K562 (cell line): ENCODE measurements around the gene BEST2. TPM values are rescaled to one million over a fixed set of nuclear protein-coding genes. Genes with fewer than 3 reads are reported as not detected.

Experiments
- ATAC-seq: fragments of 200-7000 bp; cut with Tn5 transposase; 3 replicates; pipeline ENCODE4 v1.9.1; 2020; ENCODE audit warnings: moderate library complexity
- BruUV-seq: library from RNA; stranded (reverse); fragments of 400-500 nt; replicated peaks from 2 replicates; lab custom pipeline; 2021; lab: Mats Ljungman, UMichigan
- CTCF ChIA-PET: fragments of 300-600 bp; formaldehyde crosslinking; extraction: SDS; loops from one replicate; lab custom pipeline; 2021; ENCODE audit warnings: low intra/inter-chr PET ratio; lab: Yijun Ruan, JAX
- POLR2A ChIA-PET: fragments of 300-600, 350-650 bp; sonication (Branson Sonifier 250); formaldehyde crosslinking; extraction: SDS; loops from one replicate; lab custom pipeline; 2021; ENCODE audit warnings: antibody characterized with exemption, inconsistent platforms; lab: Yijun Ruan, JAX
- DNase-seq, 4 experiments: peaks; one replicate each; pipeline versions ENCODE4 v3.0.0 to v3.0.0-alpha.2; 2011 to 2018; ENCODE audit warnings: low spot score in 3 of 4, mixed read lengths in 3 of 4; ENCODE audit errors: extremely low read depth in 1 of 4
- FAIRE-seq: peaks from 2 replicates; lab custom pipeline; 2011; peaks lifted over from hg19 to GRCh38; lab: Jason Lieb, UNC
- H2AFZ ChIP-seq: 2 replicates; pipeline ENCODE4 v1.6.0; 2011; ENCODE audit warnings: low read depth, low read length, control low read depth, inconsistent platforms
- H3K27ac ChIP-seq: fragments of 200-600 bp; 3 replicates; pipeline ENCODE4 v1.8.0; 2011; ENCODE audit warnings: low read depth, mild to moderate bottlenecking, control low read depth, inconsistent platforms, low read length, moderate library complexity, mixed read lengths; ENCODE audit errors: extremely low read depth
- H3K27me3 ChIP-seq, 2 experiments: fragments of 300-600 bp in 1 of 2; 2 replicates in 1 of 2; 3 replicates in 1 of 2; pipeline versions ENCODE4 v1.6.0 to v1.8.0; 2011; ENCODE audit warnings: inconsistent platforms in 2 of 2, low read length in 2 of 2, mild to moderate bottlenecking in 1 of 2, mixed read lengths in 1 of 2, moderate library complexity in 1 of 2; ENCODE audit not compliant: control insufficient read depth in 2 of 2, insufficient read depth in 2 of 2
- H3K36me3 ChIP-seq: fragments of 300-600 bp; 3 replicates; pipeline ENCODE4 v1.8.0; 2011; ENCODE audit warnings: mild to moderate bottlenecking, low read length, inconsistent platforms; ENCODE audit not compliant: control insufficient read depth, insufficient read depth
- H3K4me1 ChIP-seq, 2 experiments: fragments of 200-600 bp in 1 of 2; replicated peaks in 1 of 2; 2 replicates in 1 of 2; 3 replicates in 1 of 2; pipeline versions ENCODE4 v1.5.1 to v1.8.0; 2011; ENCODE audit warnings: inconsistent platforms in 2 of 2, low read length in 2 of 2, mild to moderate bottlenecking in 1 of 2, mixed read lengths in 1 of 2, moderate library complexity in 1 of 2; ENCODE audit not compliant: control insufficient read depth in 2 of 2, insufficient read depth in 2 of 2
- H3K4me2 ChIP-seq: 2 replicates; pipeline ENCODE4 v1.6.1; 2011; ENCODE audit warnings: low read length, control low read depth, inconsistent platforms, mixed read lengths; ENCODE audit not compliant: insufficient read depth
- H3K4me3 ChIP-seq: fragments of 200-600 bp; sonication (generic), shearing (Covaris generic); 2 replicates; pipeline ENCODE4 v1.5.1; 2016; ENCODE audit warnings: control low read depth, inconsistent platforms
- H3K79me2 ChIP-seq: fragments of 200-600 bp; 3 replicates; pipeline ENCODE4 v1.8.0; 2011; ENCODE audit warnings: low read length, inconsistent platforms; ENCODE audit not compliant: control insufficient read depth, insufficient read depth
- H3K9ac ChIP-seq, 2 experiments: 2 replicates each; pipeline versions ENCODE4 v1.6.0 to v1.6.1; 2011; ENCODE audit warnings: low read depth in 2 of 2, low read length in 2 of 2, control low read depth in 1 of 2, inconsistent platforms in 1 of 2, mild to moderate bottlenecking in 1 of 2, mixed read lengths in 1 of 2; ENCODE audit not compliant: insufficient read depth in 1 of 2
- H3K9me1 ChIP-seq: one replicate; pipeline ENCODE4 v1.6.0; 2011; ENCODE audit warnings: inconsistent platforms, mild to moderate bottlenecking, low read length, moderate library complexity; ENCODE audit not compliant: control insufficient read depth, insufficient read depth
- H3K9me3 ChIP-seq: replicated peaks from 2 replicates; pipeline ENCODE4 v1.5.1; 2011; ENCODE audit warnings: low read depth, low read length, inconsistent platforms; ENCODE audit not compliant: control insufficient read depth, insufficient read depth
- H4K20me1 ChIP-seq: replicated peaks from 2 replicates; pipeline ENCODE4 v1.6.1; 2011; ENCODE audit warnings: low read length, inconsistent platforms, mixed read lengths; ENCODE audit not compliant: control insufficient read depth, insufficient read depth
- FOXK2 ChIP-seq, 2 experiments: fragments of 450-650 bp; IDR thresholded peaks in 1 of 2; conservative IDR thresholded peaks in 1 of 2; 2 replicates each; pipeline ENCODE4 v1.6.1; 2016; ENCODE audit warnings: low read depth in 2 of 2, mild to moderate bottlenecking in 1 of 2
- MCM5 ChIP-seq: fragments of 450-650 bp; IDR thresholded peaks from 2 replicates; pipeline ENCODE4 v1.6.1; 2016; ENCODE audit warnings: low read depth
- POLR2G ChIP-seq: fragments of 200-400 bp; formaldehyde crosslinking; IDR thresholded peaks from 2 replicates; pipeline ENCODE4 v1.6.1; 2017; ENCODE audit warnings: low read depth, mild to moderate bottlenecking, antibody characterized with exemption, low read length, moderate library complexity
- RBFOX2 ChIP-seq: fragments of 200-400 bp; formaldehyde crosslinking; IDR thresholded peaks from 2 replicates; pipeline ENCODE4 v1.6.1; 2017; ENCODE audit warnings: low read depth, mild to moderate bottlenecking, low read length, moderate library complexity
- WGBS: fragments of 100-300 bp; shearing (Covaris generic); methylation state at CpG from one replicate; pipeline ENCODE4 v1.1.6; 2016; ENCODE audit warnings: low coverage, mixed read lengths; ENCODE audit not compliant: insufficient coverage; ENCODE audit errors: missing lambda C conversion rate; 5-methylcytosine and 5-hydroxymethylcytosine counted together
- in situ Hi-C: fragments of 300-500 bp; cut with MboI; formaldehyde crosslinking; loops from 4 replicates; pipeline ENCODE4 v1.15.0; 2018; ENCODE audit warnings: inconsistent platforms, mixed read lengths
- intact Hi-C: fragments of 100-400 bp; cut with micrococcal nuclease; formaldehyde crosslinking; loops from 2 replicates; pipeline ENCODE4 v1.14.2; 2022
- polyA plus RNA-seq, 8 experiments: library from polyadenylated mRNA; depleted of rRNA in 4 of 8; stranded (reverse) in 5 of 8; unstranded in 3 of 8; fragments of >200 nt; fragmentation: Nextera tagmentation in 2 of 8; fragmentation: Illumina TruSeq in 1 of 8; extraction: Ambion mirVana in 2 of 8; extraction: Trizol in 1 of 8; gene quantifications; 2 replicates each; pipeline versions ENCODE4 v1.2.1 to v1.2.3, GENCODE V29; 2011 to 2014; ENCODE audit warnings: inconsistent platforms in 1 of 8, missing spikeins in 1 of 8
- total RNA-seq, 7 experiments: library from RNA; depleted of rRNA in 6 of 7; stranded (reverse); fragments of >200 nt in 6 of 7; fragmentation: Illumina TruSeq in 2 of 7; extraction: Trizol in 2 of 7; gene quantifications; 2 replicates each; pipeline versions ENCODE4 v1.2.1 to v1.2.3, GENCODE V29; 2011 to 2021; ENCODE audit warnings: low replicate concordance in 1 of 7

BEST2 gene
- total and polyA plus RNA-seq, 9 of the 15 experiments (the other 6 are each of a cell fraction or from before 2014, with no cell fraction given): not detected

DNA sequence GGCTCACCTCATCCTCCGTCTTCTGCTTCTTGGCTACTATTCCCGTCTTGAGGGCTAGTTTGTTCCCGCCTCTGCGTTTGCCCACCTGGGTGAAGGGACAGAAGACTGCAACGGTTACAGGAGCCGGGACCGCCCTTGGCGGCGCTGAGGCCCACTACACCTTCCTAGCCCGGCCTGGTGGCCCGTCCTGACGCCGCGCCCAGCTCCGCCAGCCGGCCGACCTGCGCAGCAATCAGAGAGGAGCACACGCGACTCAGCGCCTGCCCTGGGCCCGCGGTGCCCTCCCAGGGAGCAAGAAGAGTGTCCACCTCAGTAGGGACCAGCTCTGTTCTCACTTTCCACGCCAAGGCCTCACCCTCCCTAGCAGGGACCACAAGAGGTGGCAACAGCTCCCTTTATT lies 20.3 kb upstream of the BEST2 start:
- no peak overlapping the region; the same call in 2 of the 3 replicates for H3K27ac ChIP-seq
- H3K9ac ChIP-seq: peak overlapping the region in 1 of 2 experiments; percentile 73; a peak in 2 of 4 replicates
- no peak for FAIRE-seq
- no peak for ATAC-seq
- H3K4me3 ChIP-seq: no peak overlapping the region
- no peaks in the 10 kb centered on the region for H3K9me3 ChIP-seq
- H4K20me1 ChIP-seq: peaks cover 17% of the 10 kb centered on the region
- 92% methylated on average over 22 of the region's 24 CpGs for WGBS
- POLR2A ChIA-PET: interaction anchor here (5.5 kb wide), 1 partner anchor 8 kb away, joined by 50 read pairs; the partner anchor contains the start of gene TNPO2
- CTCF ChIA-PET: no interaction called here
- H2AFZ ChIP-seq: no peak overlapping the region
- H3K4me1 ChIP-seq: peaks cover 12 to 29% of the 10 kb centered on the region in 2 experiments
- no peaks in the 10 kb centered on the region for H3K9me1 ChIP-seq
- H3K36me3 ChIP-seq: peaks cover 52% of the 10 kb centered on the region
- peaks cover 52% of the 10 kb centered on the region for H3K79me2 ChIP-seq
- DNase-seq: no peak
- intact Hi-C loops: no loop called here
- in situ Hi-C loops: no loop called here
- H3K4me2 ChIP-seq: no peak overlapping the region
- BruUV-seq: no TSS peak
- H3K27me3 ChIP-seq: no peaks in the 10 kb centered on the region
- TF ChIP-seq MCM5 (no peak), RBFOX2 (peak; percentile 66), FOXK2 (conservative IDR thresholded peaks at IDR 0.05 in 1 of 2, IDR thresholded peaks at IDR 0.05 in 1 of 2; ENCODE audit: low read depth in 2 of 2) (no peak), POLR2G (peak; percentile 60)
